HUES48 (cell line): ENCODE measurements around the gene C4orf51.

ENCODE experiments used
- H3K27ac ChIP-seq: one replicate; pipeline ENCODE4 v1.7.0; 2013; ENCODE audit warnings: low read depth, low read length, inconsistent platforms
- H3K27me3 ChIP-seq: 2 replicates; pipeline ENCODE4 v1.6.1; 2013; ENCODE audit warnings: mild to moderate bottlenecking, low read length; ENCODE audit not compliant: control insufficient read depth, insufficient read depth
- H3K36me3 ChIP-seq: 2 replicates; pipeline ENCODE4 v1.6.1; 2013; ENCODE audit warnings: low read length; ENCODE audit not compliant: control insufficient read depth, insufficient read depth
- H3K4me1 ChIP-seq: 2 replicates; pipeline ENCODE4 v1.6.1; 2013; ENCODE audit warnings: mild to moderate bottlenecking, low read length; ENCODE audit not compliant: control insufficient read depth, insufficient read depth
- H3K4me3 ChIP-seq: 2 replicates; pipeline ENCODE4 v1.5.1; 2013; ENCODE audit warnings: mild to moderate bottlenecking, low read depth, low read length
- H3K9ac ChIP-seq: 2 replicates; pipeline ENCODE4 v1.6.1; 2013; ENCODE audit warnings: mild to moderate bottlenecking, low read depth, low read length, moderate library complexity
- H3K9me3 ChIP-seq: 2 replicates; pipeline ENCODE4 v1.6.1; 2013; ENCODE audit warnings: low read length; ENCODE audit not compliant: control insufficient read depth, insufficient read depth

C4orf51 gene

DNA sequence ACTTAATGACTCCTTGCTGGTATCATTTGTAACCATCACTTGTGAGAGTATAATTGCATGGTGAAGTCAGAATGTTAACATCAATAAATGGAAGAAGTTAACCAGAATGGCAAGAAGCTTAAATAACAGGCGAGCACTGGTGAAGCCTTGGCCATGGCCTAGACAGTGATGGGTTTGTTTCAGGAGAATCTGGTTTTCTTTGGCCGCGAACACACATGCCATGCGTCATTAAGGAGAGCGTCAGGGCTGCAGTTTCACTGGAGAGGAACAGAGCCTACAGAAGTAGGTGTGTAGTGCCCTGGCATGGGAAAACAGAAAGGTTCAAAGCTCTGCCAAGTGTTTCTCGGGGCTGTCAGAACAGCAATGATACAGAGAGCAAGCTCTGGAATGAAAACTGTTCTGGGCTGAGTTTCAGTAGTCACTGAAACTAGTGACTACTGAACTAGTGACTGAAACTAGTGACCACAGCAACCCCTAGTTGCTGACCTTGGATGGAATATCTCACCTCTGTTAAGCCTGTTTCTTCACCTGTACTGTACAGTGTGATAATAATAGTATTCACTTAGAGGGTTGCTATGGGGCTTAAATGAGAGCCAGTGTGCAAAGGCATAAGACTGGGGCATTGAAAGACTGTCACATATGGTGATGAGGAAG, 93.8 kb downstream of the C4orf51 start:
- no peaks in the 10 kb centered on the region for H3K4me1 ChIP-seq
- H3K9ac ChIP-seq = no peak overlapping the region
- H3K36me3 ChIP-seq = peaks cover 82% of the 10 kb centered on the region

DNA sequence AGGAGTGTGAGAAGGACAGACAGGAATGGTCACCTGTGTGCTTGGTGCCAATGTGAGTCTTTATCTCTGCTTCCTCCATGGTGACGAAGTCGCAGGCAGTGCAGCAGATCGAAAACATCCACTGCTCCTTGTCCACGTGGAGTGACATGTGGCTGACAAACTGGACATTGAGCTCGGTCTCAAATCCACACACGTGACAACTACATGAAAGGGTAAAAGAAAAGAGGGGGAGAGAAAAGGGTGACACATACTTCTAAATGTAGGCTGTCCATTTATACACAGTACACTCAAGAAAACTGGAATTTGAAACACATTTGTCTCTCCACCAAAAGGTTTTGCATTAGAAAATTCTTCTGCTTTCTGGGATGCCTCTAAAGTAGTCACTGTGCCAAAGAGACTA, 94.5 kb downstream of the C4orf51 start:
- no peak overlapping the region for H3K27ac ChIP-seq
- no peak overlapping the region for H3K4me3 ChIP-seq
- no peak overlapping the region for H3K9ac ChIP-seq
- H3K27me3 ChIP-seq = no peaks in the 10 kb centered on the region
- no peaks in the 10 kb centered on the region for H3K9me3 ChIP-seq
- H3K36me3 ChIP-seq = peaks cover 88% of the 10 kb centered on the region
- H3K4me1 ChIP-seq = peaks cover 4% of the 10 kb centered on the region

More for the DNA sequence above, 93.8 kb downstream of the C4orf51 start:
- no peaks in the 10 kb centered on the region for H3K9me3 ChIP-seq
- H3K27ac ChIP-seq = no peak overlapping the region
- no peak overlapping the region for H3K4me3 ChIP-seq
- H3K27me3 ChIP-seq = no peaks in the 10 kb centered on the region

DNA sequence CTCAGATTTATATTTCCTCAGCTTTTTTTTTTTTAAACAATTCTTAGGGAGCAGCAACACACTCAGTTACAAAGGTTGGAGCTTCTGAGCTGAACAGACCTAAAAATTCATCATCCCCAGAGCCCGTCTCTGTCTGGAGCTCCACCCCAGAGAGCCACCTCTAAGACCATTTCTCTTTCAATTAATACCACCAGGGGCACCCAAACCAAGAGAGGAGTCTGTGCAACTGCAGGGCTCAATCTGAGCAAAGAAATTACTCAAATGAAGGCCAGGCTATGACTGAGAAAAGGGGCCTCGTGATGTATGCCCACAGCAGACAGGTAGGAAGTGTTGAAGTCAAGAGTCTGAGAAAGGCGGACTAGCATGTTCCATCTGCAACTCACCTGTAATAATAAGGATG, 95.5 kb downstream of the C4orf51 start:
- H3K27ac ChIP-seq = no peak overlapping the region
- no peak overlapping the region for H3K4me3 ChIP-seq
- peaks cover 13% of the 10 kb centered on the region for H3K4me1 ChIP-seq
- H3K9ac ChIP-seq = no peak overlapping the region
- no peaks in the 10 kb centered on the region for H3K9me3 ChIP-seq
- H3K36me3 ChIP-seq = peaks cover 84% of the 10 kb centered on the region
- no peaks in the 10 kb centered on the region for H3K27me3 ChIP-seq

DNA sequence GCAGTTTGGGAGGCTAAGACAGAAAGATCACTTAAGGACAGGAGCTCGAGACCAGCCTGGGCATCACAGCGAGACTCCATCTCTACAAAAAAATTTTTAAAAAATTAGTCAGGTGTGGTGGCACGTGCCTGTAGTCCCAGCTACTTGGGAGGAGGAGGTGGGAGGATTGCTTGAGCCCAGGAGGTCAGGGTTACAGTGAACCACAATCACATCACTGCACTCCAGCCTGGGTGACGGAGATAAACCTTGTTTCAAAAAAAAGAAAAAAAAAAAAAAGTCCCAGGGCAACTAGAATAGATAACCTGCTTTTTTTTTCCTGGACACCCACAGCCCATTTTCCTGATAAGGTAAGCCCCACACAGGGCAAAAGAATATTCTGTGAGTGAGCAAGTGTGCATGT, 96.3 kb downstream of the C4orf51 start:
- Histone ChIP-seq H3K27ac (no peak overlapping the region), H3K9me3 (no peaks in the 10 kb centered on the region), H3K4me1 (peaks cover 13% of the 10 kb centered on the region), H3K36me3 (peaks cover 78% of the 10 kb centered on the region), H3K27me3 (no peaks in the 10 kb centered on the region), H3K4me3 (no peak overlapping the region), H3K9ac (no peak overlapping the region)

DNA sequence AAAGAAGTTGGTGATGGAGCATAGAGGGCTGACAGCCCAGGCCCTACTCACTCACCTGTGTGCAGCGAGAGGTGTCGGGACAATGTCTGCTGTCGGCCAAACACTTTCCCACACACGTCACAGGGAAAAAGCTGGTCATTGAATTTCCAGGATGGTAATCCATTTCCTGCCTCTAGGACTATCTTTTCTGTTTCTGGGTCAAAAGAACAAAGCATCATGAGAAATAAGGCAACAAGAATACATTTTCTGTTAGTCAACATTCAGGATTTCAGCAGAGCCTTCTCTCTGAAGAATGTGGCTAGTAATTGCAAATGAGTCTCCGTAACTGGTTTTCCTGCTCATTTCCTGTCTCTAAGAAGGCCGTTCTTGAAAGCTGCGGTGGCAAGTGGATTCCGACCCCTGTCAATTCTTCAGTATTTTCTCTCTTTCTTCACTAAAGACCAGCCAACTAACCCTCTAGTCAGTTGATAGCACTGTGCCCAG, 99.4 kb downstream of the C4orf51 start:
- no peaks in the 10 kb centered on the region for H3K9me3 ChIP-seq
- H3K36me3 ChIP-seq = peaks cover 47% of the 10 kb centered on the region
- no peak overlapping the region for H3K9ac ChIP-seq
- H3K4me1 ChIP-seq = peaks cover 13% of the 10 kb centered on the region
- H3K27me3 ChIP-seq = no peaks in the 10 kb centered on the region
- H3K4me3 ChIP-seq = no peak overlapping the region
- H3K27ac ChIP-seq = peak overlapping the region; percentile 70

DNA sequence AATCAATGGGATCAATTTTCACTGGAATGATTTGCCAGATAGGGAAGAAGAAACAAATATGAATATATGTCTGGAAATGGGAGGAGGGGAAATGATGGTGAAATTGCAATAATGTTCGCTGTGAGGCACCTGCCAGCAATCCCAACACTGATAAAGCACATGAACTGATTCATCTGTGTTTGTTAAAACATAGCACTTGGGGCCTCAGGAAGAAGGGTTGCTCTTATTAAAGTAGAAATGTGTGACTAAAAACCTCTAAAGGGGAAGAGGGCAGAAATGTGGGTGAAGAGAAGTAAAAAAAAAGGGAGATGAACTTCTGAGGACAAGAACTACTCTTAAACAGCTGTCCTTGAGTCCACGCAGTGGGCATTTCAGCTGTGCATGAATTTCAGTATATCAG, 101.4 kb downstream of the C4orf51 start:
- H3K4me1 ChIP-seq = peaks cover 13% of the 10 kb centered on the region
- no peak overlapping the region for H3K4me3 ChIP-seq
- H3K9ac ChIP-seq = no peak overlapping the region
- H3K27me3 ChIP-seq = no peaks in the 10 kb centered on the region
- peaks cover 28% of the 10 kb centered on the region for H3K36me3 ChIP-seq
- no peaks in the 10 kb centered on the region for H3K9me3 ChIP-seq
- H3K27ac ChIP-seq = no peak overlapping the region
